ENCODE results near the gene INSRR.

- TF ChIP-seq CTCF (conservative IDR thresholded peaks at IDR 0.05) (no peak), EZH2 (IDR thresholded peaks at IDR 0.05; ENCODE audit: low read depth) (no peak)
These were observed 35.6 kb downstream of the INSRR start for GRCh38 chr1:156823210-156823790.

Data from PC-9 (cell line).